Stimulated activated CD4-positive, alpha-beta T cell treated with anti-CD3 and anti-CD28 coated beads, Interleukin-1b, Interleukin-23, amount 100 ng/mL, for 24 hours (primary cell): Measurements from ENCODE around the gene PITX1.

Experiments used
- DNase-seq, 4 experiments: peaks; one replicate each; pipeline ENCODE4 v3.0.0-alpha.2; 2020; ENCODE audit warnings: low read depth in 4 of 4, low spot score in 1 of 4

Gene PITX1

GRCh38 chr5:135042595-135042994 is 8.6 kb upstream of the PITX1 start:
- DNase-seq, result no peak

- DNase-seq, result no peak
Observed at GRCh38 chr5:135041726-135042125, 7.7 kb upstream of the PITX1 start.

GRCh38 chr5:135041145-135041587 is 7.1 kb upstream of the PITX1 start:
- DNase-seq, result no peak

- no peak for DNase-seq
Observed at GRCh38 chr5:135040333-135041144, 6.5 kb upstream of the PITX1 start.

GRCh38 chr5:135040034-135040332 is 6.0 kb upstream of the PITX1 start:
- DNase-seq, result no peak

GRCh38 chr5:135039271-135040033 is 5.4 kb upstream of the PITX1 start:
- no peak for DNase-seq

GRCh38 chr5:135038813-135039270 is 4.8 kb upstream of the PITX1 start:
- DNase-seq, result no peak

- no peak for DNase-seq
Observed at GRCh38 chr5:135038205-135038812, 4.3 kb upstream of the PITX1 start.

- no peak for DNase-seq
Observed at GRCh38 chr5:135037519-135038204, 3.6 kb upstream of the PITX1 start.

- no peak for DNase-seq
Observed at GRCh38 chr5:135036405-135036804, 2.4 kb upstream of the PITX1 start.

- DNase-seq, result no peak
Observed at GRCh38 chr5:135035678-135036030, 1.6 kb upstream of the PITX1 start.

GRCh38 chr5:135034963-135035677 is 1.1 kb upstream of the PITX1 start:
- no peak for DNase-seq

GRCh38 chr5:135034236-135034962 is 371 bp upstream of the PITX1 start:
- no peak for DNase-seq

- no peak for DNase-seq
Observed at GRCh38 chr5:135032999-135033861, 798 bp downstream of the PITX1 start.

GRCh38 chr5:135032695-135032998 is 1.4 kb downstream of the PITX1 start:
- no peak for DNase-seq

GRCh38 chr5:135031813-135032694 is 2.0 kb downstream of the PITX1 start:
- no peak for DNase-seq

- DNase-seq, result no peak
Observed at GRCh38 chr5:135030956-135031812, 2.8 kb downstream of the PITX1 start.
